Measurements from ENCODE around the gene SSR3.

GRCh38 chr3:156548902-156549301 lies 6.0 kb downstream of the SSR3 start:
- TF ChIP-seq CTCF (IDR thresholded peaks at IDR 0.05) (no peak), POLR2A (IDR thresholded peaks at IDR 0.05) (no peak)

Measured in ovary (tissue), 3 donors.